Activated CD8-positive, alpha-beta memory T cell treated with anti-CD3 and anti-CD28 coated beads, Interleukin-2, amount 50 U/mL, for 1 hour (primary cell): Measurements from ENCODE around the gene PARD6G.
"Not testable (repeated sequence)": the region's sequence is repeated elsewhere in the genome, so short reads cannot be mapped to it uniquely, and the experiment has no call there.

Experiments
- DNase-seq: peaks from one replicate; pipeline ENCODE4 v3.0.0-alpha.2; 2020; ENCODE audit errors: extremely low read depth

PARD6G gene

GRCh38 chr18:80247393-80247841 is at the start of gene PARD6G:
Gene PARD6G (minus strand): TSS chr18:80247514. CDS start chr18:80247348, 166 bp downstream.
- no peak for DNase-seq

GRCh38 chr18:80262241-80263033 is 15.1 kb upstream of the PARD6G start:
- not testable (repeated sequence) for DNase-seq

- no peak for DNase-seq
Measured at GRCh38 chr18:80259610-80260009, 12.3 kb upstream of the PARD6G start.

- DNase-seq = no peak
Measured at GRCh38 chr18:80258640-80259039, 11.3 kb upstream of the PARD6G start.

GRCh38 chr18:80257579-80258543 is 10.5 kb upstream of the PARD6G start:
- not testable (repeated sequence) for DNase-seq

- DNase-seq = no peak
Measured at GRCh38 chr18:80254971-80255500, 7.7 kb upstream of the PARD6G start.

GRCh38 chr18:80253871-80254492 is 6.7 kb upstream of the PARD6G start:
- DNase-seq = no peak

GRCh38 chr18:80253236-80253635 is 5.9 kb upstream of the PARD6G start:
- DNase-seq = no peak

- DNase-seq = no peak
Measured at GRCh38 chr18:80252136-80252535, 4.8 kb upstream of the PARD6G start.

- no peak for DNase-seq
Measured at GRCh38 chr18:80251700-80252099, 4.4 kb upstream of the PARD6G start.

- DNase-seq = no peak
Measured at GRCh38 chr18:80250740-80251364, 3.5 kb upstream of the PARD6G start.

- no peak for DNase-seq
Measured at GRCh38 chr18:80249217-80250093, 2.1 kb upstream of the PARD6G start.

- no peak for DNase-seq
Measured at GRCh38 chr18:80246445-80247392, 595 bp downstream of the PARD6G start.

GRCh38 chr18:80245781-80246444 is 1.4 kb downstream of the PARD6G start:
- DNase-seq = no peak

GRCh38 chr18:80244956-80245730 is 2.2 kb downstream of the PARD6G start:
- no peak for DNase-seq

- DNase-seq = no peak
Measured at GRCh38 chr18:80244167-80244566, 3.1 kb downstream of the PARD6G start.

- DNase-seq = no peak
Measured at GRCh38 chr18:80243204-80243603, 4.1 kb downstream of the PARD6G start.
